Psoas muscle (tissue), 8 donors: ENCODE results near the gene RASA3. TPM values are rescaled to one million over a fixed set of nuclear protein-coding genes. Genes with fewer than 3 reads are reported as not detected.

Experiments used
- ATAC-seq, 4 donors: fragments of 200-7000 bp; cut with Tn5 transposase; one replicate each; pipeline ENCODE4 v1.9.1; 2020; ENCODE audit warnings: moderate library complexity in 3 of 4, mild to moderate bottlenecking in 2 of 4
- DNase-seq, 2 donors: peaks; one replicate each; pipeline ENCODE4 v3.0.0-alpha.2; 2020
- H3K27ac ChIP-seq: fragments of 200-600 bp; one replicate; pipeline ENCODE4 v1.8.0; 2022
- H3K27me3 ChIP-seq, 3 donors: fragments of 200-600 bp in 1 of 3; one replicate each; pipeline versions ENCODE4 v1.6.1 to v1.8.0; 2013 to 2022; ENCODE audit warnings: low read length in 2 of 3, mild to moderate bottlenecking in 2 of 3, moderate library complexity in 1 of 3; ENCODE audit not compliant: insufficient read depth in 3 of 3
- H3K36me3 ChIP-seq, 2 donors: fragments of 200-600 bp in 1 of 2; one replicate each; pipeline versions ENCODE4 v1.6.1 to v1.8.0; 2013 to 2022; ENCODE audit warnings: low read depth in 1 of 2, mild to moderate bottlenecking in 1 of 2, moderate library complexity in 1 of 2; ENCODE audit not compliant: insufficient read depth in 1 of 2
- H3K4me1 ChIP-seq: fragments of 200-600 bp; one replicate; pipeline ENCODE4 v1.8.0; 2022
- H3K4me3 ChIP-seq: fragments of 200-600 bp; one replicate; pipeline ENCODE4 v1.8.0; 2022; ENCODE audit warnings: mild to moderate bottlenecking
- H3K9me3 ChIP-seq: fragments of 200-600 bp; one replicate; pipeline ENCODE4 v1.8.0; 2022
- WGBS, 3 donors: extraction: QIAGEN DNeasy Blood & Tissue Kit; methylation state at CpG; one replicate each; pipeline versions ENCODE4 v1.1.6 to v1.1.7; 2013; 5-methylcytosine and 5-hydroxymethylcytosine counted together
- intact Hi-C, 2 donors: fragments of 100-400 bp; cut with DNase I; formaldehyde crosslinking; loops; one replicate each; pipeline versions ENCODE4 v1.11.0 to v1.14.2; 2022
- polyA plus RNA-seq, 3 donors: library from polyadenylated mRNA; stranded (reverse); fragments of 200-250 nt; gene quantifications; one replicate each; pipeline ENCODE4 v1.2.3, GENCODE V29; 2013
- total RNA-seq, 4 donors: library from RNA; stranded (reverse); fragmentation: NEBNext Ultra II Directional in 2 of 4; extraction: Animal tissue kit (Norgen Biotek cat#: 25700) in 2 of 4; gene quantifications; one replicate each; pipeline versions ENCODE4 v1.2.1 to v1.2.4, GENCODE V29; 2021 to 2023
- TF ChIP-seq, protein P1 (sequence below): fragments of 200-600 bp; IDR thresholded peaks from one replicate; pipeline ENCODE4 v1.8.0; 2022; ENCODE audit warnings: antibody characterized with exemption
- donor health status: healthy with polysubstance abuse.
- donor health status: DM: no; HTN: no; CAD: no; lungs with moderate emphysema.
- donor health status: Bipolar disorder and iron deficiency.
- donor health status: healthy.
- donor health status: DM: yes; HTN: yes; CAD: no.
- donor health status: DM: no; HTN: no; CAD: no.
- donor health status: DM: no; HTN: no; CAD: no.
- donor health status: DM: yes; HTN: yes; CAD: no.

Gene RASA3
- total and polyA plus RNA-seq, 7 donors = 4.8 to 24.4 (median 13.1) TPM

DNA sequence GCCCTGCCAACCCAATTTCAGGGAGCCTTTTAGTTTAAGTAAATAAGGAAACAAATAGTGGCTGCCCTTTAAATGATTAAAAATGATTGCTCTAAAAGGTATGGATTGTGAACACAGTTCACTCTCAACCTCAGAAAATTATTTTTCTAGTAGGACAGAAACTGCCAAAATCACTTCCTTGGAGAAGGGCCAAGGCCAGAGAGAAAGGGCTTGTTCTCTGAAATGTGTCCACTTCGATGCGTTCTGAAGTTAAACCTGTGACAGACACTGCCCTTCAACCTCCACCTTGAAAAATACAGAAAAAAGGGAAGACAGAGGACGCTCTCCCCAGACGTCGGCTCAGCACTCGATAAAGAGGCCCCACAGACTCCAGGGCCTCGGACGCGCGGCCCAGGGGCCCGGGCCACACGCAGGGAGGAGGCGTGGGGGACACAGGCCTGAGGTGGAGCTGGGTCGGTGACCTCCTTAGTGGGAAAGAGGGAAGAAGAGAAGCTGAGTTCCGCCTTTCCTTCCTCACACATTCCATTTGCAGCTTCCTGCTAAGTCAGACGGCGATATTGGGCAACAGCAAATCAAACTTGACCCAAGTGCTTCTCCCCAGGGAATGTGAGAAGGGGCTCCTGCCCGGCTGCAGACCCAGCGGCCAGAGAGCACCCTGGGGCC is 63.6 kb downstream of the RASA3 start:
- Histone ChIP-seq H3K4me3 (no peak overlapping the region), H3K9me3 (no peaks in the 10 kb centered on the region), H3K4me1 (peaks cover 46% of the 10 kb centered on the region), H3K36me3 (peaks cover 0 to 9% of the 10 kb centered on the region in 2 donors), H3K27me3 (no peaks in the 10 kb centered on the region), H3K27ac (peak overlapping the region; percentile 73)
- TF ChIP-seq, protein P1, sequence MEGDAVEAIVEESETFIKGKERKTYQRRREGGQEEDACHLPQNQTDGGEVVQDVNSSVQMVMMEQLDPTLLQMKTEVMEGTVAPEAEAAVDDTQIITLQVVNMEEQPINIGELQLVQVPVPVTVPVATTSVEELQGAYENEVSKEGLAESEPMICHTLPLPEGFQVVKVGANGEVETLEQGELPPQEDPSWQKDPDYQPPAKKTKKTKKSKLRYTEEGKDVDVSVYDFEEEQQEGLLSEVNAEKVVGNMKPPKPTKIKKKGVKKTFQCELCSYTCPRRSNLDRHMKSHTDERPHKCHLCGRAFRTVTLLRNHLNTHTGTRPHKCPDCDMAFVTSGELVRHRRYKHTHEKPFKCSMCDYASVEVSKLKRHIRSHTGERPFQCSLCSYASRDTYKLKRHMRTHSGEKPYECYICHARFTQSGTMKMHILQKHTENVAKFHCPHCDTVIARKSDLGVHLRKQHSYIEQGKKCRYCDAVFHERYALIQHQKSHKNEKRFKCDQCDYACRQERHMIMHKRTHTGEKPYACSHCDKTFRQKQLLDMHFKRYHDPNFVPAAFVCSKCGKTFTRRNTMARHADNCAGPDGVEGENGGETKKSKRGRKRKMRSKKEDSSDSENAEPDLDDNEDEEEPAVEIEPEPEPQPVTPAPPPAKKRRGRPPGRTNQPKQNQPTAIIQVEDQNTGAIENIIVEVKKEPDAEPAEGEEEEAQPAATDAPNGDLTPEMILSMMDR = no peak
- peak in 1 of 2 donors; percentile 58 for DNase-seq
- 53 to 56% (median 54%) methylated on average over 19 of the region's 19 CpGs for WGBS, 3 donors
- intact Hi-C loops = loop anchor here (2.0 to 5.0 kb wide), 2 partner anchors 34 to 62 kb away; no protein-coding TSS in a partner anchor
- ATAC-seq = no peak

DNA sequence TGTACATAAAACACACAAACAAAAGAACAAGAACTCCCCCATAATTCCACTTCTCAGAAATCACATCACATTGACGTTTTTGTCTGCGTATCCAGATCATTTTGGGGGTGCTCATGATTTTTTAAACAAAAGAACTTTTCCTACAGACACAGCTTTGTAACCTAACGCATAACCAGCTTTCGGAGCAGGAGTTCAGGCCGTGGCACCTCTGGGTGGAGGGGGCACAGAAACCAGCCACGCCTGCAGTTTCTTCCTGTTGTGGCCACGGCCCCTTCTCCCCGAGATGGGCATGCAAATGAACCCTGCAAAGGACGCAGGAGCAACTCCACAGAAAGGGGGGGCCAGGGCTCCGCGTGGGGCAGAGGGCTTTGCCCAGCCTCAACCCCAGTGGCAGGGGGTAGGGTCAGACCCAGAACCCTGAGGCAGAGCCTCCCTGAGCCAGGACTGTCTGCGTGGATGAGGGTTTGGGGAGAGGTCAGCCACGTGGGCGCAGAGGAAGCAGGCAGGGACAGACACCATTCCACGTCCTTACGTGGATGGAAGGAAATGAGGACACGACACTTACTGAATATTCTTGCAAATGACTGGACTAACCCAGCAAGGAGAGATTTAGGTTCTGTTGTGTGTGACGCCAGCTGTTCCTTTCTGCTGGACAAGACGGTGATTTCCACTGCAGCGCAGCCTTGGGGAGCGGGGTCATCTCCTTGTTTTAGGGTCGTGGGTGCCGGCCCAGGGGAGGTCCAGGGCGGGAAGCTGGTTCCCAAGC is 64.4 kb downstream of the RASA3 start:
- no peaks in the 10 kb centered on the region for H3K9me3 ChIP-seq
- intact Hi-C loops = loop anchor here (2.0 to 5.0 kb wide), 2 partner anchors 34 to 63 kb away; no protein-coding TSS in a partner anchor
- WGBS, 3 donors = 70 to 79% (median 77%) methylated on average over 24 of the region's 24 CpGs
- DNase-seq (peak in 1 of 2 donors; percentile 46), ATAC-seq (no peak)
- H3K36me3 ChIP-seq = peaks cover 0 to 4% of the 10 kb centered on the region in 2 donors
- H3K27me3 ChIP-seq = no peaks in the 10 kb centered on the region
- TF ChIP-seq, protein P1 = no peak
- no peak overlapping the region for H3K4me3 ChIP-seq
- peak overlapping the region; percentile 73 for H3K27ac ChIP-seq
- peaks cover 52% of the 10 kb centered on the region for H3K4me1 ChIP-seq

DNA sequence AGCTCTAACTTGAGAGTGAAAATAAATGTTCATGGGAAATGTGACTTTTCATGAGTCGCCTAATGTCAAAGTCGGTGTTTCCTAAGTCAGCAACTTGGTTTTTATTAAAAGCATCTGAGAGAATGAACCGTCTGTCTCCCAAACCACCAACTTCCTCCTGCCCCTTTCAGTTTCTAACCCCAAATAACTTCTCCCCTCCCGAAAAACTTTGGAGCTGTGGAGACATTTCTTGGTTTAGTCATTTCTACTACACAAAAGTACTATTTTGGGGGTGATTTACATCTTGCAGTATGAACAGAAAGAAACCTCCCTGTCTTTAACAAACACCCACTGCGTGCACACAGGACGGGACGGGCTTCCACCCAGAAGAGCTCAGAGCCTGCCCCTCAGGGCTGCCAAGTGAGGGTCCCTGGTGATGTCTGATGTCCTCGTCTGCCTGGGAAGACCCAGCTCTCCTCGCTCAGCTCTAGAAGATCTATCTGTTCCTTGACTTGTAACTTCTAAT is 65.0 kb downstream of the RASA3 start:
- Histone ChIP-seq H3K27me3 (no peaks in the 10 kb centered on the region), H3K36me3 (peaks cover 0 to 3% of the 10 kb centered on the region in 2 donors), H3K4me3 (no peak overlapping the region), H3K27ac (peak overlapping the region; percentile 73), H3K9me3 (no peaks in the 10 kb centered on the region), H3K4me1 (peaks cover 57% of the 10 kb centered on the region)
- DNase-seq (no peak), ATAC-seq (no peak)
- WGBS, 3 donors = 78 to 81% (median 80%) methylated on average over 9 of the region's 9 CpGs
- TF ChIP-seq, protein P1 = no peak
- intact Hi-C loops = loop anchor here in 1 of 2 donors (5.0 kb wide), 1 partner anchor 35 kb away; no protein-coding TSS in a partner anchor

- Histone ChIP-seq H3K36me3 (no peaks in the 10 kb centered on the region), H3K4me1 (peaks cover 57% of the 10 kb centered on the region), H3K27ac (peak overlapping the region; percentile 97), H3K27me3 (no peaks in the 10 kb centered on the region), H3K9me3 (no peaks in the 10 kb centered on the region), H3K4me3 (no peak overlapping the region)
- DNase-seq (no peak), ATAC-seq (no peak)
- 90 to 95% (median 93%) methylated on average over 5 to 7 of the region's 7 CpGs for WGBS, 3 donors
- TF ChIP-seq, protein P1 = no peak
- intact Hi-C loops = loop anchor here in 1 of 2 donors (5.0 kb wide), 1 partner anchor 35 kb away; no protein-coding TSS in a partner anchor
These were observed 65.5 kb downstream of the RASA3 start for GRCh38 chr13:114066956-114067355.
